ENCODE data around the gene SLC1A1. TPM values are rescaled to one million over a fixed set of nuclear protein-coding genes. Genes with fewer than 3 reads are reported as not detected.
"Not testable (repeated sequence)": the region's sequence is repeated elsewhere in the genome, so short reads cannot be mapped to it uniquely, and the experiment has no call there.

SLC1A1 gene
- total RNA-seq, 2 experiments from 2014 or later = 0.13 TPM; not detected in 1

GRCh38 chr9:4531355-4531754 is 41.1 kb downstream of the SLC1A1 start:
- DNase-seq; POLR2A ChIA-PET; H3K4me3 Mint-ChIP-seq; ATAC-seq; H3K4me1 Mint-ChIP-seq (ENCODE audit: low read depth); H3K9me3 Mint-ChIP-seq (ENCODE audit: insufficient read depth); H3K36me3 Mint-ChIP-seq (ENCODE audit: low read depth); H3K27me3 Mint-ChIP-seq (ENCODE audit: low read depth); CTCF ChIA-PET; H3K27ac Mint-ChIP-seq: not testable (repeated sequence)

- H3K4me3 Mint-ChIP-seq; POLR2A ChIA-PET; ATAC-seq; H3K36me3 Mint-ChIP-seq (ENCODE audit: low read depth); H3K27me3 Mint-ChIP-seq (ENCODE audit: low read depth); H3K4me1 Mint-ChIP-seq (ENCODE audit: low read depth); DNase-seq; H3K9me3 Mint-ChIP-seq (ENCODE audit: insufficient read depth): not testable (repeated sequence)
- CTCF ChIA-PET = interaction anchor here (1.5 kb wide), 1 partner anchor 71 kb away, joined by 3 read pairs; no protein-coding TSS in a partner anchor
- H3K27ac Mint-ChIP-seq = peak overlapping the region; percentile 16
Observed at GRCh38 chr9:4533881-4534280, 43.6 kb downstream of the SLC1A1 start.

- CTCF ChIA-PET; H3K4me1 Mint-ChIP-seq (ENCODE audit: low read depth); H3K27me3 Mint-ChIP-seq (ENCODE audit: low read depth); H3K36me3 Mint-ChIP-seq (ENCODE audit: low read depth); H3K4me3 Mint-ChIP-seq; POLR2A ChIA-PET; DNase-seq; H3K27ac Mint-ChIP-seq; ATAC-seq; H3K9me3 Mint-ChIP-seq (ENCODE audit: insufficient read depth): not testable (repeated sequence)
Observed at GRCh38 chr9:4536196-4536595, 45.9 kb downstream of the SLC1A1 start.

- no peaks in the 10 kb centered on the region for H3K4me1 Mint-ChIP-seq (ENCODE audit: low read depth)
- no peak overlapping the region for H3K27ac Mint-ChIP-seq
- peaks cover 4% of the 10 kb centered on the region for H3K9me3 Mint-ChIP-seq (ENCODE audit: insufficient read depth)
- ChIA-PET CTCF (no interaction called here), POLR2A (no interaction called here)
- DNase-seq (no peak), ATAC-seq (no peak)
- H3K36me3 Mint-ChIP-seq (ENCODE audit: low read depth) = no peaks in the 10 kb centered on the region
- H3K4me3 Mint-ChIP-seq = no peak overlapping the region
- no peaks in the 10 kb centered on the region for H3K27me3 Mint-ChIP-seq (ENCODE audit: low read depth)
Observed at GRCh38 chr9:4537581-4537980, 47.3 kb downstream of the SLC1A1 start.

GRCh38 chr9:4538107-4538506 is 47.8 kb downstream of the SLC1A1 start:
- no peaks in the 10 kb centered on the region for H3K36me3 Mint-ChIP-seq (ENCODE audit: low read depth)

GRCh38 chr9:4538621-4539020 is 48.4 kb downstream of the SLC1A1 start:
- peaks cover 4% of the 10 kb centered on the region for H3K9me3 Mint-ChIP-seq (ENCODE audit: insufficient read depth)
- no peaks in the 10 kb centered on the region for H3K4me1 Mint-ChIP-seq (ENCODE audit: low read depth)
- POLR2A ChIA-PET = no interaction called here
- no peak overlapping the region for H3K4me3 Mint-ChIP-seq
- no peaks in the 10 kb centered on the region for H3K27me3 Mint-ChIP-seq (ENCODE audit: low read depth)
- no peak for ATAC-seq
- no peaks in the 10 kb centered on the region for H3K36me3 Mint-ChIP-seq (ENCODE audit: low read depth)
- no peak for DNase-seq
- no peak overlapping the region for H3K27ac Mint-ChIP-seq
- CTCF ChIA-PET = interaction anchor here (1.1 to 1.2 kb wide), 2 partner anchors 66 to 101 kb away, joined by 3 read pairs; no protein-coding TSS in a partner anchor

More at GRCh38 chr9:4538107-4538506, 47.8 kb downstream of the SLC1A1 start:
- no peak for DNase-seq
- Mint-ChIP-seq H3K27ac (no peak overlapping the region), H3K4me1 (ENCODE audit: low read depth) (no peaks in the 10 kb centered on the region), H3K4me3 (no peak overlapping the region), H3K27me3 (ENCODE audit: low read depth) (no peaks in the 10 kb centered on the region), H3K9me3 (ENCODE audit: insufficient read depth) (peaks cover 4% of the 10 kb centered on the region)
- ChIA-PET CTCF (interaction anchor here (1.2 kb wide), 1 partner anchor 67 kb away, joined by 3 read pairs; no protein-coding TSS in a partner anchor), POLR2A (no interaction called here)
- no peak for ATAC-seq

- Mint-ChIP-seq H3K27ac (no peak overlapping the region), H3K4me1 (ENCODE audit: low read depth) (no peaks in the 10 kb centered on the region), H3K27me3 (ENCODE audit: low read depth) (no peaks in the 10 kb centered on the region), H3K36me3 (ENCODE audit: low read depth) (no peaks in the 10 kb centered on the region), H3K9me3 (ENCODE audit: insufficient read depth) (peaks cover 4% of the 10 kb centered on the region), H3K4me3 (no peak overlapping the region)
- POLR2A ChIA-PET = no interaction called here
- CTCF ChIA-PET = no interaction called here
- no peak for ATAC-seq
- no peak for DNase-seq
Observed at GRCh38 chr9:4540425-4540824, 50.2 kb downstream of the SLC1A1 start.

- DNase-seq (no peak), ATAC-seq (no peak)
- Mint-ChIP-seq H3K36me3 (ENCODE audit: low read depth) (no peaks in the 10 kb centered on the region), H3K4me1 (ENCODE audit: low read depth) (no peaks in the 10 kb centered on the region), H3K27me3 (ENCODE audit: low read depth) (no peaks in the 10 kb centered on the region), H3K27ac (no peak overlapping the region), H3K4me3 (no peak overlapping the region), H3K9me3 (ENCODE audit: insufficient read depth) (peaks cover 4% of the 10 kb centered on the region)
- ChIA-PET CTCF (no interaction called here), POLR2A (no interaction called here)
Observed at GRCh38 chr9:4541281-4541680, 51.0 kb downstream of the SLC1A1 start.

- DNase-seq (no peak), ATAC-seq (no peak)
- ChIA-PET CTCF (no interaction called here), POLR2A (no interaction called here)
- Mint-ChIP-seq H3K9me3 (ENCODE audit: insufficient read depth) (peaks cover 4% of the 10 kb centered on the region), H3K27ac (no peak overlapping the region), H3K36me3 (ENCODE audit: low read depth) (no peaks in the 10 kb centered on the region), H3K4me1 (ENCODE audit: low read depth) (no peaks in the 10 kb centered on the region), H3K27me3 (ENCODE audit: low read depth) (no peaks in the 10 kb centered on the region), H3K4me3 (no peak overlapping the region)
Observed at GRCh38 chr9:4541856-4542255, 51.6 kb downstream of the SLC1A1 start.

GRCh38 chr9:4544714-4545113 is 54.4 kb downstream of the SLC1A1 start:
- ATAC-seq, CTCF ChIA-PET: not testable (repeated sequence)

GRCh38 chr9:4547016-4547415 is 56.7 kb downstream of the SLC1A1 start:
- Mint-ChIP-seq H3K27me3 (ENCODE audit: low read depth) (no peaks in the 10 kb centered on the region), H3K4me3 (no peak overlapping the region), H3K27ac (no peak overlapping the region), H3K4me1 (ENCODE audit: low read depth) (peaks cover 9% of the 10 kb centered on the region), H3K36me3 (ENCODE audit: low read depth) (no peaks in the 10 kb centered on the region), H3K9me3 (ENCODE audit: insufficient read depth) (no peaks in the 10 kb centered on the region)
- no peak for DNase-seq
- ChIA-PET POLR2A (no interaction called here), CTCF (no interaction called here)
- ATAC-seq = no peak

More at GRCh38 chr9:4544714-4545113, 54.4 kb downstream of the SLC1A1 start:
- DNase-seq; H3K27ac Mint-ChIP-seq; H3K27me3 Mint-ChIP-seq (ENCODE audit: low read depth); H3K9me3 Mint-ChIP-seq (ENCODE audit: insufficient read depth); H3K4me1 Mint-ChIP-seq (ENCODE audit: low read depth); H3K4me3 Mint-ChIP-seq; POLR2A ChIA-PET; H3K36me3 Mint-ChIP-seq (ENCODE audit: low read depth): not testable (repeated sequence)

GRCh38 chr9:4548811-4549725 is 58.8 kb downstream of the SLC1A1 start:
- no peak for ATAC-seq
- peaks cover 9% of the 10 kb centered on the region for H3K4me1 Mint-ChIP-seq (ENCODE audit: low read depth)
- POLR2A ChIA-PET = no interaction called here
- no peak overlapping the region for H3K4me3 Mint-ChIP-seq
- H3K27ac Mint-ChIP-seq = no peak overlapping the region
- H3K27me3 Mint-ChIP-seq (ENCODE audit: low read depth) = no peaks in the 10 kb centered on the region
- no peaks in the 10 kb centered on the region for H3K36me3 Mint-ChIP-seq (ENCODE audit: low read depth)
- no peak for DNase-seq
- no peaks in the 10 kb centered on the region for H3K9me3 Mint-ChIP-seq (ENCODE audit: insufficient read depth)
- CTCF ChIA-PET = interaction anchor here (0.7 to 1.4 kb wide), 2 partner anchors 23 to 182 kb away, joined by 3 read pairs; no protein-coding TSS in a partner anchor
